Measurements from ENCODE around the gene RSPO1.
"Not testable (repeated sequence)": the region's sequence is repeated elsewhere in the genome, so short reads cannot be mapped to it uniquely, and the experiment has no call there.

Gene RSPO1

GRCh38 chr1:37614105-37614504 is 20.6 kb downstream of the RSPO1 start:
- no peak for DNase-seq

- no peak for DNase-seq
Measured at GRCh38 chr1:37612186-37612585, 22.5 kb downstream of the RSPO1 start.

DNA sequence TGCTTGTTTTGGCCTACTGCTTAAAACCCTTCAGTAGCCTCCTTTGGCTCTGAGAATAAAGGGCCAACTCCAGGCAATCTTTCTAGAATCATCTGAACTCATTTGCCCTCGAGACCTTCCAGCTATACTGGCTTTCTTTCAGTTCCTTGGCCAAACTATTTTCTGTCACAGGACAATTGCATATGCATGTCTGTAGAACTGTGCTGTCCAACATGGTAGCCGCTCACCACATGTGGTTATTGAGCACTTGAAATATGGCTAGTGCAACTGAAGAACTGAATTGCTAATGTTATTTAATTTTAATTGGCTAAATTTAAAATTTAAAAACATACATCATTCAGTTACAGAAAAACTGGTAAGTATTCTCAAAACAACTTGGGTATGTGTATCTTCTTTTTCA is 24.7 kb downstream of the RSPO1 start:
- no peak for DNase-seq

- no peak for DNase-seq
Measured at GRCh38 chr1:37609002-37609401, 25.7 kb downstream of the RSPO1 start.

DNA sequence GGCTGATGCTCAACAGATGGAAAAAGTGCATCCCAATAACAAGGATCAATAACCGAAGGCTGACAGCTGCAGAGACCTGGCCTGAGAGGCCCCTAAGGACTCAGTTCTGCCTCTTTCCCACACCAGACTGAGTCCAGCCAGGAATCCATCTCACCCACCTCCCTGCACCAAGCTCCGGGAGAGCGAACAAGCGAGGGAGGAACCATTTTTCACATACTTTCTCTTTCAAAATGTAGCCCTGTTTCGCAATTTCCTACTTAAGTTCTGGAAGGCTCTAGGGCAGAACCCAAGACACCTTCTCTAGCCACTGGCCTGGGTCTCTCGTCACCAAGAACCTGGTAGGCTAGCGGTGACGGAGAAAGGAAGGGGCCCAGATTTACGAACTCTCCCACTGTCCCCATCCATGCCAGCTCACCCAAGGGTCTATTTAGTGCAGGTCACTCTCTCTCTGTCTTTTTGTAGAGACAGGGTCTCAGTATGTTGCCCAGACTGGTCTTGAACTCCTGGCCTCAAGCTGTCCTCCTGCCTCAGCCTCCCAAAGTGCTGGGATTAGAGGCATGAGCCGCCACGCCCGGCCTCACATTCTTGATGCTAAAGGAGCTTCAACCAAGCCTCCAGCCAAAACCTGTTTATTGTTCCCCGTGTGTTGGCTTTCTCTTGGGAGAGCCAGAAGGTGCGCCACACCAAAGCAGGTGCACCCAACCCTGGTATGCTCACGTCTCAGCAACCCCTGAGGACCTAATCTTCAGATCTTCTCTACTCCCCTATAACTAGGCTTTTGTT is 28.0 kb downstream of the RSPO1 start:
- DNase-seq, result peak; percentile 26 to 70 (median 48)

DNA sequence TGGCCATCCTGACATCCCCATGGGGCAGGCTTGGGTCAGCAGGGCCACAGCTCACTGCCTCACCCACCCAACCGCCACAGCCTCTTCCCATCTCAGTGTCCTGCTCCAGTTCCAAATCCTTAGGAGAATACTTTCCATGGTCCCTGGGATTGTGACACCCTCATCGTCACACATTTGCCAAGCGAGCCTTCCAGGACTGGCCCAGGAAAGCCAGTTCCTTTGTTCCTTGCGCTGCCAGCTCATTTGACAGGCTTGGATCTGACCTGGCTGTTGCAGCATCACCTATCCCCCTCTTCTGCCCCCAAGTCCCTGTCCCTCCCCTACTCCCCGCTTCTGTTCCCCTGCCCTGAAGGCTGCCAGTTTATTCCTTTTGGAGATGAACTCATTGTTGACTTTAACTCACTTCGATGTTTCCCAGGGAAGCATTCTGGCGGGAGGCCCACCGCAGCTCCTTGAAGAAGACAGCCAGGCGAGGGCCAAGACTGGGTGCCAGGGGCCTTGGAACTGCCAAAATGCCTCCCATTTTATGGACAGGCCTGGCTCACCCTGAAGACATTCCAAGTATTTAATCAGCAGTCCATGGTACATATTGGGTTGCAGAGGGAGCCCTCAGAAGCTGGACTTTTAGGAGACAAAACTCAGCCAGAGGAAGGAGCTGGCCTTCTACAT is 28.8 kb downstream of the RSPO1 start:
- DNase-seq, result no peak

DNA sequence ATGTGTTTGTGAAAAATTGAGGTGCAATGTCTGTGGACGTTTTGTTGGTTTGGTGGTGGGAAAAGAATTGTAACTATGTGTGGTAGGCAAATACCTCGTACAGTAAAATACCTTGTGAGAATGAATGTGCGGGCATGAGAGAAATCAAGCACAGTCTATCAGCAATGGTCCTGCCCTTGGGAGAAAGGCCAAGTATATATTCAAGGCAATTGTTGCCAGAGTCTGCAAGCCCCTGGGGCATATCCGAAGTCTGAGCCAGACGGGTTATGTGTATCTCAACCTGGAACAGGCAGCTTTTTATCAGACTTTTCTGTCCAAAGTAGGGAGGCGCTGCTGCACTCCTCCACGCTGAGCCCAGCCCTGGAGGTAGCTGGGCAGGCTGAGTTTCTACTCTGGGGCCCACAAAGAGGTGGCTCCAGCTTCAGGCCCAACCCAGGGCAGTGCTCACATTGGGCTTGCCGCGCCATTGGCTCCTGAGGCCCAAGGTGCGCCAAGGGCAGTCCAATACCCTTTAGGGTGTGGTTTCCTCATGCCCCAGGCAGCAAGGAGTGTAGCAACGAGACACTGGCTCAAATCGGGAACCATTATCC is 29.5 kb downstream of the RSPO1 start:
- DNase-seq, result no peak

- peak; percentile 33 to 75 (median 64) for DNase-seq
Measured at GRCh38 chr1:37602750-37603694, 31.7 kb downstream of the RSPO1 start.

DNA sequence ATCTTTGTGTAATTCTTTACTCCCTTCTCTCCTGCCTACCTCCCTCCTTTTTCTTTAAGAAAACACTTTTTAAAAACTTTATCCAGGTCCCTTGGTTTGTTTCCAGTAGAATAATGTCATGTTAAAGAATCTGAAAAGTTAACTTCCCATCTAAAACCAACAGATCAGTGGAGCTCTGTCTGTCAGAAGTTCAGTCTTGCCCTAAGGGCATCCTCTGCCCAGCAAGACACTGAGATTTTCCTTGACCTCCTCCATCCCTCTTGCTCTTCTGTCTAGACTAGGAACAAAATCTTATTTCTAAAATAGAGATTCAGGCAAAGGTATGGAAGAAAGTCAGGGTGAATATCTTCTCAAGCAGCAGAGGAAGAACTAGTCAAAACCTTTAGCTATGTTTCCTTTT is 33.3 kb downstream of the RSPO1 start:
- no peak for DNase-seq

GRCh38 chr1:37599940-37600339 is 34.8 kb downstream of the RSPO1 start:
- DNase-seq, result no peak

- no peak for DNase-seq
Measured at GRCh38 chr1:37596182-37596667, 38.5 kb downstream of the RSPO1 start.

GRCh38 chr1:37595440-37596181 is 39.1 kb downstream of the RSPO1 start, which contains the start of gene GNL2:
Gene GNL2, minus strand, starts transcription at chr1:37595937. Its CDS starts 115 bp downstream, at chr1:37595822.
- peak; percentile 98 to 100 (median 99) for DNase-seq

DNA sequence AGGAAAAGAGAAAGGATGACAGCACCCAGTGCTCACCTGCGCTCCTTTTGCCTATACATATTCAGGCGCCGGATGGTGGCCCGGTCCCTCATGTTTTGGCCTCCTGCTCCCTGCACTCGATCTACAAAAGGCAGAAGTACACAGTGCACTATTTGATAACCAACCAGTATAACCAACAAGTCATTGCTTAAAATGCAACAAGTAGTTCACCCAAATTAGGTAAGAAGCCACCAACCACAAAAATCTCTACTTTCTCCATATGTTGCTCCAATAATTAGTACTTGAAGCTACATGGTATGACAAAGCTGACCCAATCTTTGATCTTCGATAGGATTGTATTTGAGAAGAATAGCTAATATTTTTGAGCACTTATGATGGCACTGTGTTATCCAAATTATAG is 41.0 kb downstream of the RSPO1 start:
- no peak for DNase-seq

- no peak for DNase-seq
Measured at GRCh38 chr1:37588939-37589338, 45.8 kb downstream of the RSPO1 start.

DNA sequence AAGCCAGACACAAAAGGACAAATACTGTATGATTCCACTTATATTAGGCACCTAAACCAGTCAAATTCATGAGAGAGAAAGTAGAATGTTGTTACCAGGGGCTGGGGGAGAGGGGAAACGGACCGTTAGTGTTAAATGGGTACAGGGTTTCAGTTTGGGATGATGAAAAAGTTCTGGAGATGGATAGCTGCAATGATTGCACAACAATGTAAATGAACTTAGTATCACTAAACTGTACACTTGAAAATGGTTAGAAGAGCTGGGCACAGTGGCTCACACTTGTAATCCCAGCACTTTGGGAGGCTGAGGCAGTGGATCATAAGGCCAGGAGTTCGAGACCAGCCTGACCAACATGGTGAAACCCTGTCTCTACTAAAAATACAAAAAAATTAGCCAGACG is 50.1 kb downstream of the RSPO1 start:
- not testable (repeated sequence) for DNase-seq

DNA sequence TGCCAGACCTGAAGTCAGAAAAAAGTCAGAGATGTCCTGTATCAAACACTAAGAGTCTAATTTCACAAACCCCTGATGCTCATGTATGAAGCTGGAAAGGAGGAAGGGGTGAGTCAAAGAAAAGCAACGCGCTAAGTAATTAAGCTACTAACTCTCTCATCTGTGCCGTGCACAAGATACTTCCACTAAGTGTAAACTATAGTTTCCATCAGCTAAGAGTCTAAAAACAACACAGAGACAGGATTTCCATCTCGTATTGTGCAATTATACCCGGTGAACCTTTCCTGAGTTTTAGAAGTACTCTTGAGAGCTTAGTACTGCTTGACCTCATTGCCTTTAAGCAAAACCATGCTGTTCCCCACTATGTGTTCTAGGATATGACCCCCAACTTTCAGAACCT is 59.0 kb downstream of the RSPO1 start:
- no peak for DNase-seq

GRCh38 chr1:37574834-37575480 is 59.7 kb downstream of the RSPO1 start:
- DNase-seq, result no peak

DNA sequence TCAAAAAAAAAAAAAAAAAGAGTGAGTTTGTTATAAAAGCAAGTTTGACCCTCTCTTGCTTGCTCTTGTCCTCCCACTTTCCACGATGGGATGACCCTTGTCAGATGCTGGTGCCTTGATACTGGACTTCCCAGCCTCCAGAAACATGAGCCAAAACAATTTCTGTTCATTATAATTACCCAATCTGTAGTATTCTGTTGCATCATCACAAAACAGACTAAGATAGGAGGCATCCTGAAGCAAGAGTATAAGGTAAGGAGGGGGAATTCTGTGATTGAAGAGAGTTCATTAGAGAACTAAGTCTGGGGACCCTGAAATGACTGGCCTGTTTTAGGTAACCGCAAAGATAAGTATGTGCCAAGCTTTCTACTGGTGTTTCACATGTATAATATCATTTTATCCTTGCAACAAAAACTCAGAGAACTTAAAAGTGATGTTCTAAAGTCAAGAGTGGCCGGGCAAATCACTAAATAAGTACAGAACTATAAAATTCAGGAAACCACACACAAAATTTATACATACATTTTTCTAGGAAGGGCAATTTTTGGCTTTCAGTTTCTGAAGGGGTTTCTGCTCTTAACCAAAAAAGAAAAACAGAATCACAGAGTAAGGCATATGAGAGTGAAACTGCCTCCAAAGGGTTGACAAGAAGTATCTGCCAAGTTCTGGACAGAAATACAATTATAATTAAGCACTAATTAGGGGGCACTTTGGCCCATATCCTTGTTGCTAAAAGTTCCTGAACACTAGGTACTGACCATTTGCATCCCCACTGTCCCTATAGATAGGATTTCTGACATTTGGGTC is 64.0 kb downstream of the RSPO1 start:
- no peak for DNase-seq

GRCh38 chr1:37567023-37567422 is 67.7 kb downstream of the RSPO1 start:
- DNase-seq, result no peak

GRCh38 chr1:37564892-37565291 is 69.8 kb downstream of the RSPO1 start:
- no peak for DNase-seq
